HUES64 (cell line): ENCODE results near the gene NTRK1.

Experiments
- H3K27ac ChIP-seq: 2 replicates; pipeline ENCODE4 v1.7.0; 2013; ENCODE audit warnings: low read depth, low read length, inconsistent platforms
- H3K27me3 ChIP-seq: 2 replicates; pipeline ENCODE4 v1.6.1; 2013; ENCODE audit warnings: mild to moderate bottlenecking, low read length; ENCODE audit not compliant: insufficient read depth
- H3K36me3 ChIP-seq: 2 replicates; pipeline ENCODE4 v1.6.1; 2013; ENCODE audit warnings: mild to moderate bottlenecking, low read length; ENCODE audit not compliant: insufficient read depth
- H3K4me1 ChIP-seq: 2 replicates; pipeline ENCODE4 v1.6.1; 2013; ENCODE audit warnings: mild to moderate bottlenecking, low read length, moderate library complexity; ENCODE audit not compliant: insufficient read depth
- H3K4me3 ChIP-seq: 2 replicates; pipeline ENCODE4 v1.5.1; 2013; ENCODE audit warnings: mild to moderate bottlenecking, low read length, moderate library complexity
- H3K9ac ChIP-seq: 2 replicates; pipeline ENCODE4 v1.6.1; 2013; ENCODE audit warnings: mild to moderate bottlenecking, low read depth, low read length
- H3K9me3 ChIP-seq: 2 replicates; pipeline ENCODE4 v1.6.1; 2013; ENCODE audit warnings: low read depth, low read length; ENCODE audit not compliant: insufficient read depth
- WGBS: fragments of 150-250, 120-280 bp; methylation state at CpG from one replicate; pipeline ENCODE4 v1.1.7; 2013; ENCODE audit warnings: missing lambda C conversion rate; 5-methylcytosine and 5-hydroxymethylcytosine counted together

The NTRK1 gene

DNA sequence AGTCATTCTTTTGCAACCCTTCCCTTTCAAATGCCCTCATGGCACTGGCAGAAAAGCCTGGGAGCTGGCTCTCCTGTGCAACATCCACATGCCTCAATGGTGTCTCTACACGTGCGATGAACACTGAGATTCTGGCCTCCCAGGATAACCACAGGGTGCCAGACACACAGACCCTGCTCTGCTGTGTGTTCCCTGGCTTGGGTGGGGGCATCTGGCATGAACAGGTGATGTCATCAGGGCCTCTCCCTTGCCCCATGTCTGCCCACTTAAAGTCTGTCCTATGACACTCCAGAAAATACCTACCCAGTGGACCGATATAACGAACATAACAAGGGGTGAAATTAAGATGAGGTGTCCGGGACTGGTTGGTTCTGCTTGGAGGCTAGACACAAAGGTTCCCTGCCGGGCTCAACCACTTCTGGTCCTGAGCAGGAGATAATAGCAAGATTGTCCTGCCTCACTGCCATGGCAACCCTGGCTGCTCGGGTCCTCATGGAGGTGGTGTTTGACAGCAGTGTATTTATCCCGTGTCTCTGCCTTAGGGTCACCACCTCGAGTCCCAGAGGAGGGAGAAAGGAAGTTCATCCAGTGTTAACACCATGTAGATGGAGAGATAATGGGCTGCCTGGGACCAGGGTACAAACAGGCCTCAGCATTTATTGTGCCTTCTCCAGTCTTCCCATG, 21.1 kb upstream of the NTRK1 start:
- Histone ChIP-seq H3K4me3 (no peak overlapping the region), H3K9me3 (no peaks in the 10 kb centered on the region), H3K27me3 (peaks cover 58% of the 10 kb centered on the region), H3K27ac (no peak overlapping the region), H3K4me1 (0 out of 2 replicates have a peak, but pooled peaks cover under 1% of the 10 kb centered on the region), H3K9ac (no peak overlapping the region), H3K36me3 (no peaks in the 10 kb centered on the region)
- WGBS, result 44% methylated on average over 9 of the region's 9 CpGs

GRCh38 chr1:156840186-156840897, 20.3 kb upstream of the NTRK1 start:
- Histone ChIP-seq H3K9me3 (no peaks in the 10 kb centered on the region), H3K36me3 (no peaks in the 10 kb centered on the region), H3K9ac (no peak overlapping the region), H3K4me1 (0 out of 2 replicates have a peak, but pooled peaks cover 2% of the 10 kb centered on the region), H3K27ac (no peak overlapping the region), H3K27me3 (peaks cover 61% of the 10 kb centered on the region), H3K4me3 (no peak overlapping the region)
- 75% methylated on average over 8 of the region's 8 CpGs for WGBS

DNA sequence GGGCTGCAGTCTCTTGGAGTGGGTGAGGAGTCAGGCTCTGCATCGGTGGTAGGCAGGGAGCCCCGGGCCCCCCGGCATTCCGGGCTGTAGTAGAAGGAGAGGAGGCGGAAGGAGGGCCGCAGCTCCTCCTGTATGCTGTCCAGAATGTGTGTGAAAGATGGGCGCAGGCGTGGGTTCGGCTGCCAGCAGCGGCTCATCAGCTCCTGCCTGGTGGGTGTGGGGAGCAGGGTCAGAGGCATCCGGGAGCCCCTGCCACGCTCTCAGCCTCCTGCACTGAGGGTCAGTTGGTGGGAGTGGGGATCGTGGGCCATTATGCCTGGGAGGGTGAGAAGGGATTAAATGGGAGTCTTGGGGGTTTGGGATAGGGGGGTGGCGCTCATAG, 19.8 kb upstream of the NTRK1 start:
- H3K27ac ChIP-seq, result no peak overlapping the region

GRCh38 chr1:156841295-156841855, 19.3 kb upstream of the NTRK1 start:
- 69% methylated on average over 14 of the region's 16 CpGs for WGBS
- H3K36me3 ChIP-seq, result no peaks in the 10 kb centered on the region
- H3K27ac ChIP-seq, result no peak overlapping the region
- no peaks in the 10 kb centered on the region for H3K9me3 ChIP-seq
- H3K4me1 ChIP-seq, result 0 out of 2 replicates have a peak, but pooled peaks cover 2% of the 10 kb centered on the region
- no peak overlapping the region for H3K9ac ChIP-seq
- H3K4me3 ChIP-seq, result no peak overlapping the region
- peaks cover 65% of the 10 kb centered on the region for H3K27me3 ChIP-seq

More for the DNA sequence above, 19.8 kb upstream of the NTRK1 start:
- Histone ChIP-seq H3K9me3 (no peaks in the 10 kb centered on the region), H3K4me1 (0 out of 2 replicates have a peak, but pooled peaks cover 2% of the 10 kb centered on the region), H3K9ac (no peak overlapping the region), H3K36me3 (no peaks in the 10 kb centered on the region), H3K27me3 (peaks cover 61% of the 10 kb centered on the region), H3K4me3 (no peak overlapping the region)
- 81% methylated on average over 14 of the region's 14 CpGs for WGBS

- 89% methylated on average over 9 of the region's 9 CpGs for WGBS
- peaks cover 72% of the 10 kb centered on the region for H3K27me3 ChIP-seq
Measured at GRCh38 chr1:156842618-156843300, 17.9 kb upstream of the NTRK1 start.

DNA sequence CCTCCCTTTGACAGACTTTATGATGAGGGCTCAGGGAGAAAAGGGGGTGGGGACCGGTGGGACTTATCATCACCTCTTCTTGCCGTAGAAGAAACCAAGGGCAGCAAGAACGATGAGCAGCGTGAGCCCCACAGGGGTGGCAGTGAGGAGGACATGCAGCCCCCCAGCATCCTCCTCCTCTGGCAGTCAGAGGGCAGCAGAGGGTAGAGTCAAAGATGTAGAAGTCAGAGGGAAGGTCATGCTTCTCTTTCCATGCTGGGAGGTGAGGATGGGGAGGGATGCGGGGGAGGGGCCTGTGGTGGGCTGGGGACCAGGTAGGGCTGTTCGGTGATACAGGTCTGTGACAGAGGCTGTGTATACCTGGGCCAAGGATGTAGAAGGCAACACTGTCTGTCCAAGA, 16.6 kb upstream of the NTRK1 start:
- Histone ChIP-seq H3K27ac (no peak overlapping the region), H3K4me1 (peaks cover 7% of the 10 kb centered on the region; the same call in 1 of the 2 replicates), H3K9ac (no peak overlapping the region), H3K4me3 (no peak overlapping the region), H3K27me3 (peaks cover 81% of the 10 kb centered on the region), H3K9me3 (no peaks in the 10 kb centered on the region), H3K36me3 (no peaks in the 10 kb centered on the region)
- 73% methylated on average over 6 of the region's 6 CpGs for WGBS

More at GRCh38 chr1:156842618-156843300, 17.9 kb upstream of the NTRK1 start:
- Histone ChIP-seq H3K9ac (no peak overlapping the region), H3K4me3 (no peak overlapping the region), H3K27ac (no peak overlapping the region), H3K4me1 (0 out of 2 replicates have a peak, but pooled peaks cover 2% of the 10 kb centered on the region), H3K9me3 (no peaks in the 10 kb centered on the region), H3K36me3 (no peaks in the 10 kb centered on the region)

GRCh38 chr1:156844638-156845037, 16.0 kb upstream of the NTRK1 start:
- H3K27ac ChIP-seq, result no peak overlapping the region
- H3K9ac ChIP-seq, result no peak overlapping the region
- peaks cover 7% of the 10 kb centered on the region; the same call in 1 of the 2 replicates for H3K4me1 ChIP-seq
- H3K4me3 ChIP-seq, result peak overlapping the region; percentile 48; the same call in 1 of the 2 replicates
- H3K27me3 ChIP-seq, result peaks cover 86% of the 10 kb centered on the region
- WGBS, result 63% methylated on average over 14 of the region's 14 CpGs
- H3K36me3 ChIP-seq, result no peaks in the 10 kb centered on the region
- H3K9me3 ChIP-seq, result no peaks in the 10 kb centered on the region

DNA sequence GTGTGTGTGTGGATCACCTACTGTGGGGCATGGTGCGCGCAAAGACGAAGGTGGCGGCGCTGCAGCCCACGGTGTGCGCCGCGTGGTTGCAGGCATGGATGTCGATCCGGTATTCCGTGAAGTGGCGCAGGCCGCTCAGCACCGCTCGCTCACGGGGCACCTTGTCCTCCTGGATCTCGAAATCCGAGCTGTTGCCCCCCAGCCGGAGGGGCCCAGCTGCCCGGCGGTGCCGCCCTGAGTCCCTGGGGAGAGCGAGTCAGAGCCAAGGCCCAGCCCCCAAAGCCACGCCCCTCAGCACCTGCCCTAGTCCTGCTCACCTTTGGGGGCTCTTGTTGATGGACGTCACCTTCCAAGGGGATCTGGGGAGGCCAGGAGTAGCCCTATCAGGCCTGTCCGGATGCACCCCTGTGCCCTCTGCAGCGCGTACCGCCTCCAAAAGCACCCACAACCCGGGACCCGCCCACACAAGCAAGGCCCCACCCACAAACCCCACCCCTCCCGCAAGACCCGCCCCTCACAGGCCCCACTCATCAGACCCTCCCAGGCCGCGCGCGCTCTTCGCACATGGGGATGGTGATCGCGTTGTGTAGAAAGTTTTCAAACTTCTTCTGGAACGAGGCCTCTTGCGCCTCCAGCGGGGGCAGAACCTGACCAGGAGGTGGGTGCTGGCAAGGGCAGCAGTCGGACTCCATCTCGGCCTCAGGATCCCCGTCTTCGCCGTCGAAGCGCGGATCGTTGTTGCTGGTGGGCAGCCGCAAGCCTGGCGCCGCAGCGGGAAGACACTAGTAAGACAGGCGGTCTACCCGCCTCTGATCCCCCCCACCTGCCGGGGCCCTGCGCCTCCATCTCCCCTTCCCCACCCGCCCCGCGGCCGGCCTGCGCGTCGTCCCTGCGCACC, 15.4 kb upstream of the NTRK1 start:
- H3K9ac ChIP-seq, result no peak overlapping the region
- no peak overlapping the region for H3K27ac ChIP-seq
- peaks cover 93% of the 10 kb centered on the region for H3K27me3 ChIP-seq
- 13% methylated on average over 64 of the region's 69 CpGs for WGBS
- no peaks in the 10 kb centered on the region for H3K9me3 ChIP-seq
- H3K36me3 ChIP-seq, result no peaks in the 10 kb centered on the region
- peaks cover 7% of the 10 kb centered on the region; the same call in 1 of the 2 replicates for H3K4me1 ChIP-seq
- peak overlapping the region; percentile 48 for H3K4me3 ChIP-seq

DNA sequence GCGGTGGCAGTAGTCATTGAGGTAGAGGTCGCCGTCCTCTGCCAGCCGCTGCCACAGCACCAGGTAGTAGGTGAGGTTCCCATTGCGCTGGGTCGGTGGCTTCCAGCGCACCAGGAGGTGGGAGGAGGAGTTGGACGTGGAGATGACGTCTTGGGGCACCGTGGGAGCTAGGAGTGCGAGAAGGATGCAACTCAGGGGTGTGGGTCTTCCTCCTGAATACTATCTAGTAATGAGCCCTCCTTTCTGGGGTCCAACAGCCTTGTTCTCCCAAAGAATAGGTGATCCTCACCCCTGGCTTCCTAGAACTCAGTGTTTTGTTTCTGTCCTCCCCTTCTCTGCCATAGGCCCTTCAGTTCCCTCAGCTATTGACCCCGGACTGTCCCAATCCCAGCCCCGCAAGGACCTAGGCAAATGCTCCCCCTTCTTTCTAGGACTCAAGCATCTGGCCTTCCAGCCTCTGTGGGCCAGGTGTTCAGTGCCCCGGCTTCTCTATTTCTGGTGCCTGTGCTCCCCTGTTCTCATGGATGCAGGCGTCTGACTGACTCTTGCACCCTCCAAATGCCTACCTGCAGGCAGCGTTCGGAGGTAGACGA, 14.6 kb upstream of the NTRK1 start:
- no peak overlapping the region for H3K4me3 ChIP-seq
- H3K36me3 ChIP-seq, result no peaks in the 10 kb centered on the region
- H3K4me1 ChIP-seq, result peaks cover 7% of the 10 kb centered on the region; the same call in 1 of the 2 replicates
- peaks cover 99% of the 10 kb centered on the region for H3K27me3 ChIP-seq
- no peaks in the 10 kb centered on the region for H3K9me3 ChIP-seq
- WGBS, result 44% methylated on average over 18 of the region's 18 CpGs
- no peak overlapping the region for H3K27ac ChIP-seq
- no peak overlapping the region for H3K9ac ChIP-seq

GRCh38 chr1:156846643-156847042, 14.0 kb upstream of the NTRK1 start:
- WGBS, result 79% methylated on average over 5 of the region's 5 CpGs
- Histone ChIP-seq H3K27ac (no peak overlapping the region), H3K4me3 (no peak overlapping the region), H3K9me3 (no peaks in the 10 kb centered on the region), H3K4me1 (peaks cover 7% of the 10 kb centered on the region; the same call in 1 of the 2 replicates), H3K36me3 (no peaks in the 10 kb centered on the region), H3K27me3 (peaks cover 99% of the 10 kb centered on the region), H3K9ac (no peak overlapping the region)
